GM23248 (cell line): ENCODE results near the gene SPESP1.

Experiments
- EZH2 ChIP-seq: fragments of 200-600 bp; sonication (generic); IDR thresholded peaks from 2 replicates; pipeline ENCODE4 v1.6.1; 2018; ENCODE audit warnings: antibody characterized with exemption, mild to moderate bottlenecking; ENCODE audit not compliant: insufficient read depth, poor library complexity, severe bottlenecking
- EZH2phosphoT487 ChIP-seq: fragments of 200-600 bp; sonication (generic); IDR thresholded peaks from 2 replicates; pipeline ENCODE4 v1.6.1; 2018; ENCODE audit warnings: antibody characterized with exemption, moderate library complexity, mild to moderate bottlenecking, low read depth; ENCODE audit not compliant: insufficient read depth

- no peak for TF ChIP-seq EZH2
- TF ChIP-seq EZH2phosphoT487 = no peak
Measured at GRCh38 chr15:68935400-68935937, 5.1 kb downstream of the SPESP1 start.
